ENCODE data around the gene KIFBP. TPM values are rescaled to one million over a fixed set of nuclear protein-coding genes. Genes with fewer than 3 reads are reported as not detected.

KIFBP gene
- total RNA-seq, 1 donor from 2014 or later: 20.6 TPM

DNA sequence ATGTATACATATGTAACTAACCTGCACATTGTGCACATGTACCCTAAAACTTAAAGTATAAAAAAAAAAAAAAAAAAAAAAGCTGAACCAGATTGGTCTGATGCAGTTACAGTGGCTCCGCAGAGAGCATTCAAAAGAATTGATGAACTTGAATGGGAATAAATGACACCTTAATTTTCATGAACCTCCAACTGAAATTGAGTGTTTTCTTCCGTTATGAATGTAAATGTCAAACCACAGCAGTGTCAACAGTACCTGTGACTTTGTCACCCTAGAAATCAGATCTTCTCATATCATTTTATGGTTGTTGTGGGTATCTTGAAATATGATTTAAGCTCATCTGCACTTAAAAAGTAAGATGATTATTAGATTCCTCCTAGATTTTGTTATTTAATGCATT lies 66.6 kb downstream of the KIFBP start:
- Histone ChIP-seq H3K9me3 (no peaks in the 10 kb centered on the region), H3K27ac (no peak overlapping the region), H3K36me3 (no peaks in the 10 kb centered on the region), H3K4me3 (no peak overlapping the region), H3K27me3 (ENCODE audit: low read depth) (no peaks in the 10 kb centered on the region), H3K4me1 (peaks cover 51% of the 10 kb centered on the region)
- ATAC-seq: no peak
- intact Hi-C loops (cut with DNase I): no loop called here
- DNase-seq: no peak
- TF ChIP-seq, protein P1, sequence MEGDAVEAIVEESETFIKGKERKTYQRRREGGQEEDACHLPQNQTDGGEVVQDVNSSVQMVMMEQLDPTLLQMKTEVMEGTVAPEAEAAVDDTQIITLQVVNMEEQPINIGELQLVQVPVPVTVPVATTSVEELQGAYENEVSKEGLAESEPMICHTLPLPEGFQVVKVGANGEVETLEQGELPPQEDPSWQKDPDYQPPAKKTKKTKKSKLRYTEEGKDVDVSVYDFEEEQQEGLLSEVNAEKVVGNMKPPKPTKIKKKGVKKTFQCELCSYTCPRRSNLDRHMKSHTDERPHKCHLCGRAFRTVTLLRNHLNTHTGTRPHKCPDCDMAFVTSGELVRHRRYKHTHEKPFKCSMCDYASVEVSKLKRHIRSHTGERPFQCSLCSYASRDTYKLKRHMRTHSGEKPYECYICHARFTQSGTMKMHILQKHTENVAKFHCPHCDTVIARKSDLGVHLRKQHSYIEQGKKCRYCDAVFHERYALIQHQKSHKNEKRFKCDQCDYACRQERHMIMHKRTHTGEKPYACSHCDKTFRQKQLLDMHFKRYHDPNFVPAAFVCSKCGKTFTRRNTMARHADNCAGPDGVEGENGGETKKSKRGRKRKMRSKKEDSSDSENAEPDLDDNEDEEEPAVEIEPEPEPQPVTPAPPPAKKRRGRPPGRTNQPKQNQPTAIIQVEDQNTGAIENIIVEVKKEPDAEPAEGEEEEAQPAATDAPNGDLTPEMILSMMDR (IDR thresholded peaks at IDR 0.05): no peak

DNA sequence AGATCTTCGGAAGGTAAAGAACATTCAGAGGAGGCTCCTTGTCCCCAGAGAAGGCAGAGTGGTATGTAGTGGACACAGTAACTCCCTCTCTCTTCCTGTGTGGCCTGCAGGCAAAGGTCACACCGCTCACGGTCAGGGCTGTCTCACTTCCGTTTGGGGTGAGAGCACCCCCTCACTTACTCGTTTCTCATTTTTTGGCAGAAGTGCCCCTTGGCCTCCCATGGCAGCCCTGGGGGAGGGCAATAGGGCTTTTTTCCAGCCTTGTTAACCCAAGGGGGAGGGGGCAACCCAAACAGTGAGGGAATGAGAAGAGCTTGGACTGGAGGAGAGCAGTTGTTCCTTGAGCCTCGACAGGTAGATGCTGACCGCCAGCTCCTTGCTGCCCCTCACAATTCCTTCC lies 67.5 kb downstream of the KIFBP start:
- TF ChIP-seq, protein P1 (IDR thresholded peaks at IDR 0.05): no peak
- Histone ChIP-seq H3K4me1 (peaks cover 60% of the 10 kb centered on the region), H3K4me3 (no peak overlapping the region), H3K36me3 (no peaks in the 10 kb centered on the region), H3K9me3 (no peaks in the 10 kb centered on the region), H3K27me3 (ENCODE audit: low read depth) (no peaks in the 10 kb centered on the region), H3K27ac (peak overlapping the region; percentile 83)
- ATAC-seq (peak; percentile 68 to 81), DNase-seq (peak; percentile 73)
- intact Hi-C loops (cut with DNase I): no loop called here

DNA sequence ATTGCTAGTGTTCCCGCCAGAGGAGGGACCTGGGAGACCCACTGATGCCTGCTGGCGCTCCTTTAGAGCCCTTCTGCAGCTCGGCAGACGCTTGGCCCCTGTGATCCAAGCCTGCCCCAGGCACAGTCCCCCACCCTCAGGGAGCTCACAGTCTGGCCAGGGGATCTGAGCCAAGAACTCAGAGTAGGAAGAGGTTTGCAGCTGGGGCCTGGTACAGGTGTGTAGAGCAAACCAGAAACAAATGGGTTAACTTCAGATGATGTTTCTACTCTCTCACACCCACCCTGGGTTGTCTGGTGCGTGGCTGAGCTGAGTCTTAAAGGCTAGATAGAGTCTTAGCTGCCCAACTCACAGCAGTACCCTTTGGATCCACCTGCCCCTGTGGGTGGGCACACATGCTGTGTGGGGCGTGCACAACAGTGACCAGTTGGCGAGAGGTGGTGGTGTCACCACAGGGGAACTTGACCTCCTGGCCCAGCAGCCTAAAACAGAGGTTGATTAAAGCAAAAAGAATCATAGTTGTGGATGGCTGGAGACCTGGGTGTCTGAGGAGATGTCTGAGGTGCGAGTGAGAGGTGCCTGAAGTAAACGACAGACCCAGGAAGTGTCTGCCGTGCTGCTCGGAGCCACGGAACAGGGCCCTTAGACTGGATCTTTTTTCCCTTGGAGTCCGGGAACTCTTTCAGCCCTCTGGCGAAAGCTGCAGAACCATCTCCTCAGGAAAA lies 68.1 kb downstream of the KIFBP start:
- Histone ChIP-seq H3K9me3 (no peaks in the 10 kb centered on the region), H3K4me1 (peaks cover 65% of the 10 kb centered on the region), H3K4me3 (no peak overlapping the region), H3K36me3 (no peaks in the 10 kb centered on the region), H3K27ac (peak overlapping the region; percentile 83), H3K27me3 (ENCODE audit: low read depth) (no peaks in the 10 kb centered on the region)
- DNase-seq (peak; percentile 42), ATAC-seq (no peak)
- TF ChIP-seq, protein P1 (IDR thresholded peaks at IDR 0.05): no peak
- intact Hi-C loops (cut with DNase I): no loop called here

DNA sequence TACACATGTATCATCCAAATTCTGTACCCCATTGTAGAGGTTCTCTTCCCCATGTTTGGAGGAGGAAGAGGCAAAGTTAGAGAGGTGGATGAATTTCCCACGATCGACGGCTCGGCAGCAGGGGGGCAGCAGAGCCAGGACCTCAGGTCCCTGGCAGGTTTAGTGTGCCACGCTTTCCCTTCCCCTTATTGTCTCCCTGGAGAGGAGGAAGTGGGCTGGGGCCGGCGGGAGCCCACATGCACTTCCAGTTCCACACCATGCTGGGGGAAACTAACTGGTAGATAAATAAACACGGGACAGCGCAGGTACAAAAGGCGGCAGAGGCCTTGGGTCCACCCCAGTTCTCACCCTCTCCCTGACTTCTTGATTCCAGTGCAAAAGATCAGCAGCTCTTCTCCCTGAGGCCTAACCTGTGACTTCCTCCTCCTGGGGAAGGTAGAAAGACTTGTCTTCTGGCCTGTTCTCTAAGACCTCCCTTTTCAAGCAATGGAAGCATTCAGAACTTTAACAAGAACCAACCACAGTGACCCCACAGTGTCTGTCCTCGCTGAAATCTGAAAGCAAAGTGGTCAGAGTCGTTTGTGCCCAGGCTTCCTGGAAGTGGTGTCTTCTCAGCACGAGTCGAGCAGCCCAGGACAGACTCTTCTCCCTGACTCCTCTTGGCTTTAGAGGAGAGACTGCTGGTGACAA lies 68.8 kb downstream of the KIFBP start:
- intact Hi-C loops (cut with DNase I): no loop called here
- Histone ChIP-seq H3K27me3 (ENCODE audit: low read depth) (no peaks in the 10 kb centered on the region), H3K9me3 (no peaks in the 10 kb centered on the region), H3K4me1 (peaks cover 65% of the 10 kb centered on the region), H3K36me3 (no peaks in the 10 kb centered on the region), H3K27ac (peak overlapping the region; percentile 83), H3K4me3 (peak overlapping the region; percentile 23)
- ATAC-seq (peak; percentile 31 to 40), DNase-seq (peak; percentile 81)
- TF ChIP-seq, protein P1 (IDR thresholded peaks at IDR 0.05): peak; percentile 34

DNA sequence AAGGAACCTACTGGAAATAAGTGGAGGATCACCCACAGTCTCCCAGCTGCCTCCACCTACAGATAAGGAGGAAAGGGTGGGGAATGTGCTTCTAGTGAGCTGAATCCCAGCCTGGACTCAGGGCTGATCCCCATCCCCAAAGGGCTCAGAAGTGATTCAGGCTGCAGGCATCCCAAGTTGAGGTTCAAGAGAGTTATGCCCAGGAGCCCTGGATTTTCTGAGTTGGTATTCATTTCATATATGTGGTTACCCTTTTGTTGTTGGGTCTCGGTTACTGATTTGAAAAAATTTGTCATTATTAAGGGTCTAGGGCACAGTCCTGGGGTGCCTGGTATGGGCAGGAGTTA lies 69.3 kb downstream of the KIFBP start:
- H3K27ac ChIP-seq: peak overlapping the region; percentile 83

More for the DNA sequence above, 69.3 kb downstream of the KIFBP start:
- intact Hi-C loops (cut with DNase I): no loop called here
- H3K9me3 ChIP-seq: no peaks in the 10 kb centered on the region
- ATAC-seq (no peak), DNase-seq (no peak)
- peak overlapping the region; percentile 23 for H3K4me3 ChIP-seq
- TF ChIP-seq, protein P1 (IDR thresholded peaks at IDR 0.05): no peak
- no peaks in the 10 kb centered on the region for H3K36me3 ChIP-seq
- peaks cover 65% of the 10 kb centered on the region for H3K4me1 ChIP-seq
- no peaks in the 10 kb centered on the region for H3K27me3 ChIP-seq (ENCODE audit: low read depth)
